SKM-1 treated with dmso at 0.1 percent for 144 hours (cell line): ENCODE data around the gene PRKAR1B.

Experiments
- DNase-seq: peaks from one replicate; lab custom pipeline; 2025; ENCODE audit not compliant: unreplicated experiment; lab: John Stamatoyannopoulos, UW

The PRKAR1B gene

GRCh38 chr7:725223-726005, 1.7 kb downstream of the PRKAR1B start:
- DNase-seq = no peak

GRCh38 chr7:724298-724697, 2.8 kb downstream of the PRKAR1B start:
- DNase-seq = no peak

- DNase-seq = no peak
Observed at GRCh38 chr7:723541-723940, 3.5 kb downstream of the PRKAR1B start.

- DNase-seq = no peak
Observed at GRCh38 chr7:721619-722248, 5.3 kb downstream of the PRKAR1B start.

- DNase-seq = no peak
Observed at GRCh38 chr7:716636-717035, 10.4 kb downstream of the PRKAR1B start.

- no peak for DNase-seq
Observed at GRCh38 chr7:716222-716621, 10.9 kb downstream of the PRKAR1B start.

GRCh38 chr7:714251-714671, 12.8 kb downstream of the PRKAR1B start:
- no peak for DNase-seq

- no peak for DNase-seq
Observed at GRCh38 chr7:713488-714230, 13.4 kb downstream of the PRKAR1B start.

- DNase-seq = no peak
Observed at GRCh38 chr7:713139-713457, 14.0 kb downstream of the PRKAR1B start.

- no peak for DNase-seq
Observed at GRCh38 chr7:712381-713138, 14.5 kb downstream of the PRKAR1B start.

GRCh38 chr7:711922-712380, 15.1 kb downstream of the PRKAR1B start:
- DNase-seq = no peak

- DNase-seq = no peak
Observed at GRCh38 chr7:711093-711921, 15.8 kb downstream of the PRKAR1B start.

- no peak for DNase-seq
Observed at GRCh38 chr7:710161-710560, 16.9 kb downstream of the PRKAR1B start.

GRCh38 chr7:707296-708000, 19.6 kb downstream of the PRKAR1B start:
- DNase-seq = no peak

GRCh38 chr7:706721-707120, 20.4 kb downstream of the PRKAR1B start:
- DNase-seq = no peak

- no peak for DNase-seq
Observed at GRCh38 chr7:703049-703448, 24.0 kb downstream of the PRKAR1B start.

GRCh38 chr7:701086-701671, 25.9 kb downstream of the PRKAR1B start:
- DNase-seq = no peak

- DNase-seq = no peak
Observed at GRCh38 chr7:699476-700170, 27.5 kb downstream of the PRKAR1B start.
